ENCODE data around the gene ARMCX1.
"Not testable (repeated sequence)": the region's sequence is repeated elsewhere in the genome, so short reads cannot be mapped to it uniquely, and the experiment has no call there.

ARMCX1 gene

GRCh38 chrX:101550362-101550750 is at the start of gene ARMCX1:
ARMCX1 (plus strand) TSS chrX:101550547; CDS start chrX:101552931, 2,384 bp downstream.
- no peak for DNase-seq

DNA sequence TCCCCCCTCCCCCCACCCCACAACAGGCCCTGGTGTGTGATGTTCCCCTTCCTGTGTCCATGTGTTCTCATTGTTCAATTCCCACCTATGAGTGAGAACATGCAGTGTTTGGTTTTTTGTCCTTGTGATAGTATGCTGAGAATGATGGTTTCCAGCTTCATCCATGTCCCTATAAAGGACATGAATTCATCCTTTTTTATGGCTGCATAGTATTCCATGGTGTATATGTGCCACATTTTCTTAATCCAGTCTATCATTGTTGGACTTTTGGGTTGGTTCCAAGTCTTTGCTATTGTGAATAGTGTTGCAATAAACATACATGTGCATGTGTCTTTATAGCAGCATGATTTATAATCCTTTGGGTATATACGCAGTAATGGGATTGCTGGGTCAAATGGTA is 47.4 kb upstream of the ARMCX1 start:
- not testable (repeated sequence) for DNase-seq

DNA sequence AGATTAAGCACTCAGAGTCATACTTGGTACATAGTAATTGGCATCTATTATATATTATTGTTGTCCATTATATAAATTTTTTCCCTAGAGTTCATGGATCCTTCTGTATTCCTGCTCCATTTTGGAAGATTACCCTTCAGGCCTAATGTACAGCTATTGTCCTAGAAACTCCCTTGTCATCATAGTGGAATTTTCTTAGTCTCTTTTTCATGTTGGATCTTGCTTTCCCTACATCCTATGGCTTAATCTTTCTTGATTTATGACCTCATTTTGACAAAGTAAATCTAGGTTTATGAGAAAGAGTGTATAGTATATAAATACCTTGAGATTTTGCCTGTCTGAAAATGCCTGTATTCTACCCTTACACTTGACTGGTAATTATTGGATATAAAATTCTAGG is 43.0 kb upstream of the ARMCX1 start:
- DNase-seq, result no peak

GRCh38 chrX:101507986-101508385 is 42.4 kb upstream of the ARMCX1 start:
- no peak for DNase-seq

DNA sequence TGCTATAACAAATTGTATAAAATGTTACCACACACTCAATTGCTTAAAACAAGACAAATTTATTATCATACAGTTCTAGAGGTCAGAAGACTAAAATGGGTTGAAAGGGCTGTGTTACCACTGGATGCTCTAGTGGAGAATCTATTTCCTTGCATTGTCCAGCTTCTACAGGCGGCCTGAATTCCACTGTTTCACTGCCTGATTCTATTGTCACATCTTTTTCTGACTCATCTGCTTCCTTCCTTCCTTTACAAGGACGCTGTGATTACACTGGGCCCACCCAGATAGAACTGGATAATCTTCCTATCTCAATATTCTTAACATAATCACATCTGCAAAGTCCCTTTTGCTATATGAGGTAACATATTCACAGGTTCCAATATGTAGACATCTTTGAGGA is 19.4 kb upstream of the ARMCX1 start:
- no peak for DNase-seq

DNA sequence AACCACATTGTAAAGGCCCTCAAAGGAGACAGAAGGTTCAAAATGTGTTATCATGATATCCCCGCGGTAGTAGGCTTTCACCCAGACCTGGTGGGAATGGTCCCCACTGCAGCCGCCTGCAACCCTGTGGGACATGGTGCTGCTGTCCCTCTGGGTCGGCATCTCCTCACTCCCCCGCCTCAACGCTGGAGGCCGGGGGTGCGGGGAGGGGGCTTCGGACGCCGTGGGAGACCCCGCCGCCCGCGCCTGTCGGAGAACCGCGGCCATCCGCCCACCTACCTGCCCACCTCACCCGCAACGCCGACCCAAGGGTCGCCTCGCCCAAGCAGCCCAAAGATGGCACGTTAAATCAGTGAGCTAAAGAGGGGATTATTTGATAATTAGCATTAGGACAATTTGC is 11.2 kb upstream of the ARMCX1 start:
- DNase-seq, result no peak

GRCh38 chrX:101550751-101551379 is 518 bp downstream of the ARMCX1 start:
- DNase-seq, result no peak

GRCh38 chrX:101551380-101551767 is 1.0 kb downstream of the ARMCX1 start:
- DNase-seq, result no peak

GRCh38 chrX:101552714-101553113 is 2.4 kb downstream of the ARMCX1 start:
- DNase-seq, result no peak

- DNase-seq, result no peak
Measured at GRCh38 chrX:101564651-101565050, 14.3 kb downstream of the ARMCX1 start.

GRCh38 chrX:101595739-101596419 is 45.5 kb downstream of the ARMCX1 start:
- DNase-seq, result peak; percentile 27

DNA sequence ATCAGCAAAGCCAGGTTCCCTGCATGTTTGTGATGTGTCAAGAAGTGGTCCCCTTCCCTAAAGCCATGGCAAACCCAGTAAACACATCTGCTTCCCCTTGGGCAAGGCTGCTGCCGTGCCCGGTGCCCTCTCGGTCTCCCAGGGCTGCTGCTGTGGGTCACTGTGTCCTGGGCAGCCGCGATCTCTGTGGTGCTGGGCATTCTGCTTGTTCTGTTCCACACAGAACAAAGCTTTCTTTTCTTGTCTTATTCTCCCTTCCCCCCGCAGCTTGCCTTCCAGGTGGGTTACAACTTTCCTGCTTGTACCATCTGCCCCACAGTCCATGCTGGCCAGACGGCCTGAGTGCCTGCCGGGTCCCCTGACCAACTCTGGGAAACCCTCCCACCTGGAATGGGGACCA is 49.2 kb downstream of the ARMCX1 start:
- not testable (repeated sequence) for DNase-seq

DNA sequence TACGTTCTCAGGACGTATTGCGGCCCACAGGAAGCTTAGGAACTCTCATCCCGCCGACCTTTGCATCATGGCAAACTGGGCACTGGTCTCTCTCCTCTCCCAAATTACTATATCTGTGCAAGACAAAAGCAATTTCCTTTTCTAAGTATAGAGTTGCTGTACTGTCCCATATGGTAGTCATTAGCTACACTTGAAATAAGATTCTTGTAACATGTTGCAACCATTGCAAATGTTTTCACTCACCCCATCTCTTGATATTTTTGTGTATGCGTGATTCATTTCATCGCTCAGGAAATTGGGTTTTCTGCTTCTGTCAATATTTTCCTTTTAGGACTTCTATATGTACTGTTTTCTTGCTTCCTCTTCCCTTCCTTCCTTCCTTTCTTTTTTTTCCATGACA is 51.7 kb downstream of the ARMCX1 start:
- DNase-seq, result no peak

All from activated T-cell treated with anti-CD3 and anti-CD28 coated beads for 4 hours (primary cell).